Measurements from ENCODE around the gene DNAJC21. TPM values are rescaled to one million over a fixed set of nuclear protein-coding genes. Genes with fewer than 3 reads are reported as not detected.

Gene DNAJC21
- total and polyA plus RNA-seq, 2 of the 4 experiments (the other 2 are of a cell fraction): 8.8 to 12.7 TPM

Other genes starting within 250 kb of the DNAJC21 start
- under 0.01 TPM in 2 replicates for gene TTC23L, start 90.4 kb upstream of the DNAJC21 start, total RNA-seq (2012; rRNA removed)
- gene TTC23L, start 90.4 kb upstream of the DNAJC21 start, polyA plus RNA-seq (2012; rRNA removed): not detected in 2 replicates
- 20.8 and 21.5 TPM in 2 replicates for gene RAD1, start 14.1 kb upstream of the DNAJC21 start, total RNA-seq (2012; rRNA removed)
- gene RAD1, start 14.1 kb upstream of the DNAJC21 start, polyA plus RNA-seq (2012; rRNA removed): 18.4 and 18.5 TPM in 2 replicates
- gene BRIX1, start 13.8 kb upstream of the DNAJC21 start, total RNA-seq (2012; rRNA removed): 15.1 and 53.0 TPM in 2 replicates
- 21.9 and 26.1 TPM in 2 replicates for gene BRIX1, start 13.8 kb upstream of the DNAJC21 start, polyA plus RNA-seq (2012; rRNA removed)
- gene AGXT2, start 118.4 kb downstream of the DNAJC21 start, total RNA-seq (2012; rRNA removed): not detected in 2 replicates
- gene AGXT2, start 118.4 kb downstream of the DNAJC21 start, polyA plus RNA-seq (2012; rRNA removed): not detected in 2 replicates

Measured in IMR-90 (cell line).